ENCODE results near the gene COL11A2. TPM values are rescaled to one million over a fixed set of nuclear protein-coding genes. Genes with fewer than 3 reads are reported as not detected.

Gene COL11A2
- total RNA-seq, 1 experiment from 2014 or later = 2.3 TPM

DNA sequence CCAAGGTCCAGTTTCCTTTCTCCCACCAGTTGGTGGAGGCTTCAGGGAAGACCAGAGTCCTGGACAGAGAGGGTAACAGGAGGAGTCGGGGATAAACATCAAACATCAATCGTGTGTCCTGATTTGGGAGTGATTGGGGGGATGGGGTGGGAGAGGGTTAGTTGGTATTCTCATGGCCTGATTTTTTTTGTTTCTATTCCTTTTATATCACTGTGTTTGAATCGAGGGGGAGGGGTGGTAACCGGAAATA lies 11.8 kb upstream of the COL11A2 start:
- Histone ChIP-seq H3K27me3 (ENCODE audit: insufficient read depth, low read length) (peaks cover 23% of the 10 kb centered on the region; the same call in 1 of the 2 replicates), H3K18ac (ENCODE audit: insufficient read length, low read depth, low read length) (no peak overlapping the region), H3K56ac (ENCODE audit: insufficient read length, low read depth, low read length) (no peak overlapping the region), H3K14ac (ENCODE audit: insufficient read depth, low read length) (no peak overlapping the region), H2BK15ac (ENCODE audit: low read depth, low read length) (no peak overlapping the region), H4K91ac (ENCODE audit: insufficient read length, low read depth, low read length) (no peak overlapping the region), H2BK120ac (ENCODE audit: low read depth, low read length, poor library complexity, severe bottlenecking) (no peak overlapping the region), H3K27ac (ENCODE audit: insufficient read length, low read depth, low read length) (no peak overlapping the region), H2BK5ac (ENCODE audit: insufficient read length, low read length) (no peak overlapping the region), H2BK20ac (ENCODE audit: low read depth, low read length, poor library complexity, severe bottlenecking) (no peak overlapping the region), H2AFZ (ENCODE audit: low read length) (no peak overlapping the region), H2AK5ac (ENCODE audit: insufficient read length, low read length) (no peak overlapping the region), H3K23me2 (ENCODE audit: insufficient read length, low read depth, low read length, poor library complexity, severe bottlenecking) (peaks cover 26% of the 10 kb centered on the region), H3T11ph (ENCODE audit: low read length) (no peak overlapping the region), H4K5ac (ENCODE audit: insufficient read length, low read depth, low read length) (no peak overlapping the region), H3K23ac (ENCODE audit: insufficient read length, low read depth, low read length) (no peak overlapping the region), H3K4ac (ENCODE audit: low read depth, low read length) (no peak overlapping the region), H4K8ac (replicated peaks; ENCODE audit: insufficient read length, low read depth, low read length) (no peak overlapping the region), H3K9ac (ENCODE audit: extremely low read depth, insufficient read length, low read length) (no peak overlapping the region), H3K4me1 (ENCODE audit: insufficient read depth, low read length) (peaks cover 15% of the 10 kb centered on the region; the same call in 1 of the 2 replicates), H4K20me1 (ENCODE audit: control insufficient read depth, insufficient read depth, insufficient read length) (no peaks in the 10 kb centered on the region), H3K79me2 (ENCODE audit: insufficient read depth, low read length) (peaks cover 4% of the 10 kb centered on the region; the same call in 1 of the 2 replicates), H3K4me2 (ENCODE audit: insufficient read depth, insufficient read length, low read length) (peak overlapping the region; percentile 9), H2BK12ac (ENCODE audit: insufficient read length, low read depth, low read length) (no peak overlapping the region), H3K9me3 (ENCODE audit: control insufficient read depth, low read depth, low read length) (no peaks in the 10 kb centered on the region), H3K79me1 (ENCODE audit: insufficient read depth, low read depth, low read length, poor library complexity, severe bottlenecking) (no peaks in the 10 kb centered on the region)
- Mint-ChIP-seq H3K4me1 (peaks cover 46 to 52% of the 10 kb centered on the region in 2 experiments), H3K9me3 (no peaks in the 10 kb centered on the region; a peak in 1 of 5 replicates), H3K4me3 (peak overlapping the region; percentile 69 to 95), H3K27ac (peak overlapping the region in 1 of 3 experiments; percentile 39; a peak in 2 of 7 replicates), H3K27me3 (ENCODE audit: low read depth) (peaks cover 32% of the 10 kb centered on the region), H3K36me3 (ENCODE audit: insufficient read depth in 1 of 3, low read depth in 3 of 3) (peaks cover 25 to 34% (median 29%) of the 10 kb centered on the region in 3 experiments)
- DNase-seq = no peak
- no CpG with 5 or more reads among the region's 4 CpGs for WGBS (ENCODE audit: extremely low coverage, insufficient read length, low lambda C conversion rate)
- TF ChIP-seq, protein P1, sequence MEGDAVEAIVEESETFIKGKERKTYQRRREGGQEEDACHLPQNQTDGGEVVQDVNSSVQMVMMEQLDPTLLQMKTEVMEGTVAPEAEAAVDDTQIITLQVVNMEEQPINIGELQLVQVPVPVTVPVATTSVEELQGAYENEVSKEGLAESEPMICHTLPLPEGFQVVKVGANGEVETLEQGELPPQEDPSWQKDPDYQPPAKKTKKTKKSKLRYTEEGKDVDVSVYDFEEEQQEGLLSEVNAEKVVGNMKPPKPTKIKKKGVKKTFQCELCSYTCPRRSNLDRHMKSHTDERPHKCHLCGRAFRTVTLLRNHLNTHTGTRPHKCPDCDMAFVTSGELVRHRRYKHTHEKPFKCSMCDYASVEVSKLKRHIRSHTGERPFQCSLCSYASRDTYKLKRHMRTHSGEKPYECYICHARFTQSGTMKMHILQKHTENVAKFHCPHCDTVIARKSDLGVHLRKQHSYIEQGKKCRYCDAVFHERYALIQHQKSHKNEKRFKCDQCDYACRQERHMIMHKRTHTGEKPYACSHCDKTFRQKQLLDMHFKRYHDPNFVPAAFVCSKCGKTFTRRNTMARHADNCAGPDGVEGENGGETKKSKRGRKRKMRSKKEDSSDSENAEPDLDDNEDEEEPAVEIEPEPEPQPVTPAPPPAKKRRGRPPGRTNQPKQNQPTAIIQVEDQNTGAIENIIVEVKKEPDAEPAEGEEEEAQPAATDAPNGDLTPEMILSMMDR (conservative IDR thresholded peaks at IDR 0.05) = no peak
